ENCODE data around the gene TTC21B. TPM values are rescaled to one million over a fixed set of nuclear protein-coding genes. Genes with fewer than 3 reads are reported as not detected.

Gene TTC21B
- total RNA-seq, 1 experiment from 2014 or later: 9.8 TPM

- no peak for TF ChIP-seq CTCF (conservative IDR thresholded peaks at IDR 0.05)
- no peak for TF ChIP-seq EZH2 (IDR thresholded peaks at IDR 0.05; ENCODE audit: low read depth)
- BruUV-seq (replicated peaks): no TSS peak
These were observed 28.6 kb downstream of the TTC21B start for GRCh38 chr2:165924946-165925345.

GRCh38 chr2:165920748-165921147 lies 32.8 kb downstream of the TTC21B start:
- H3K4me2 ChIP-seq: no peak overlapping the region
- ChIA-PET CTCF (no interaction called here), POLR2A (ENCODE audit: unreplicated experiment) (no interaction called here)
- no peak overlapping the region for H3K27ac ChIP-seq
- no peaks in the 10 kb centered on the region for H3K9me3 ChIP-seq (ENCODE audit: insufficient read depth, low read depth)
- no peaks in the 10 kb centered on the region for H3K79me2 ChIP-seq (ENCODE audit: low read depth)
- no peaks in the 10 kb centered on the region for H3K36me3 ChIP-seq (ENCODE audit: low read depth)
- intact Hi-C loops (cut with micrococcal nuclease; ENCODE audit: unreplicated experiment): no loop called here
- no peaks in the 10 kb centered on the region for H4K20me1 ChIP-seq (ENCODE audit: insufficient read depth)
- H3K4me1 ChIP-seq (replicated peaks; ENCODE audit: insufficient read depth): no peaks in the 10 kb centered on the region
- H2AFZ ChIP-seq: no peak overlapping the region
- H3K4me3 ChIP-seq: no peak overlapping the region
- DNase-seq: no peak
- BruUV-seq (replicated peaks): no TSS peak
- TF ChIP-seq CTCF (conservative IDR thresholded peaks at IDR 0.05) (no peak), EZH2 (IDR thresholded peaks at IDR 0.05; ENCODE audit: low read depth) (no peak)
- H3K27me3 ChIP-seq (ENCODE audit: insufficient read depth, low read depth): no peaks in the 10 kb centered on the region
- H3K9me2 ChIP-seq (ENCODE audit: insufficient read depth): no peaks in the 10 kb centered on the region
- no peaks in the 10 kb centered on the region for H3F3A ChIP-seq (ENCODE audit: insufficient read depth, low read depth)

More at GRCh38 chr2:165924946-165925345, 28.6 kb downstream of the TTC21B start:
- Histone ChIP-seq H2AFZ (no peak overlapping the region), H3K9me3 (ENCODE audit: insufficient read depth, low read depth) (no peaks in the 10 kb centered on the region), H3K4me2 (no peak overlapping the region), H3K27ac (no peak overlapping the region), H3K36me3 (ENCODE audit: low read depth) (no peaks in the 10 kb centered on the region), H3K4me1 (replicated peaks; ENCODE audit: insufficient read depth) (no peaks in the 10 kb centered on the region), H3F3A (ENCODE audit: insufficient read depth, low read depth) (no peaks in the 10 kb centered on the region), H4K20me1 (ENCODE audit: insufficient read depth) (no peaks in the 10 kb centered on the region), H3K4me3 (no peak overlapping the region), H3K9me2 (ENCODE audit: insufficient read depth) (no peaks in the 10 kb centered on the region), H3K79me2 (ENCODE audit: low read depth) (no peaks in the 10 kb centered on the region), H3K27me3 (ENCODE audit: insufficient read depth, low read depth) (no peaks in the 10 kb centered on the region)
- intact Hi-C loops (cut with micrococcal nuclease; ENCODE audit: unreplicated experiment): no loop called here
- ChIA-PET POLR2A (ENCODE audit: unreplicated experiment) (no interaction called here), CTCF (no interaction called here)
- no peak for DNase-seq

GRCh38 chr2:165913636-165914035 lies 39.9 kb downstream of the TTC21B start:
- ChIA-PET POLR2A (ENCODE audit: unreplicated experiment) (no interaction called here), CTCF (no interaction called here)
- TF ChIP-seq CTCF (conservative IDR thresholded peaks at IDR 0.05) (no peak), EZH2 (IDR thresholded peaks at IDR 0.05; ENCODE audit: low read depth) (no peak)
- no peaks in the 10 kb centered on the region for H4K20me1 ChIP-seq (ENCODE audit: insufficient read depth)
- no peak for DNase-seq
- H3K4me2 ChIP-seq: no peak overlapping the region
- no peaks in the 10 kb centered on the region for H3F3A ChIP-seq (ENCODE audit: insufficient read depth, low read depth)
- H3K9me2 ChIP-seq (ENCODE audit: insufficient read depth): no peaks in the 10 kb centered on the region
- no peak overlapping the region for H3K4me3 ChIP-seq
- H3K79me2 ChIP-seq (ENCODE audit: low read depth): no peaks in the 10 kb centered on the region
- H3K9me3 ChIP-seq (ENCODE audit: insufficient read depth, low read depth): no peaks in the 10 kb centered on the region
- BruUV-seq (replicated peaks): no TSS peak
- no peaks in the 10 kb centered on the region for H3K36me3 ChIP-seq (ENCODE audit: low read depth)
- no peak overlapping the region for H3K27ac ChIP-seq
- no peak overlapping the region for H2AFZ ChIP-seq
- H3K27me3 ChIP-seq (ENCODE audit: insufficient read depth, low read depth): no peaks in the 10 kb centered on the region
- intact Hi-C loops (cut with micrococcal nuclease; ENCODE audit: unreplicated experiment): no loop called here
- H3K4me1 ChIP-seq (replicated peaks; ENCODE audit: insufficient read depth): no peaks in the 10 kb centered on the region

Measured in PC-9 (cell line).